GM12875 (cell line): Measurements from ENCODE around the gene CREBBP.

Experiments used
- H3K4me3 ChIP-seq: one replicate; pipeline ENCODE4 v1.5.1; 2011; ENCODE audit warnings: low read depth, low read length, control low read depth
- CTCF ChIP-seq: IDR thresholded peaks from 2 replicates; pipeline ENCODE4 v1.5.1; 2011; ENCODE audit warnings: low read depth, mild to moderate bottlenecking, control low read depth, inconsistent platforms, low read length, moderate library complexity, borderline replicate concordance; ENCODE audit not compliant: insufficient read depth

CREBBP gene

GRCh38 chr16:3874242-3874641, 6.3 kb downstream of the CREBBP start:
- H3K4me3 ChIP-seq = no peak overlapping the region
- no peak for TF ChIP-seq CTCF

DNA sequence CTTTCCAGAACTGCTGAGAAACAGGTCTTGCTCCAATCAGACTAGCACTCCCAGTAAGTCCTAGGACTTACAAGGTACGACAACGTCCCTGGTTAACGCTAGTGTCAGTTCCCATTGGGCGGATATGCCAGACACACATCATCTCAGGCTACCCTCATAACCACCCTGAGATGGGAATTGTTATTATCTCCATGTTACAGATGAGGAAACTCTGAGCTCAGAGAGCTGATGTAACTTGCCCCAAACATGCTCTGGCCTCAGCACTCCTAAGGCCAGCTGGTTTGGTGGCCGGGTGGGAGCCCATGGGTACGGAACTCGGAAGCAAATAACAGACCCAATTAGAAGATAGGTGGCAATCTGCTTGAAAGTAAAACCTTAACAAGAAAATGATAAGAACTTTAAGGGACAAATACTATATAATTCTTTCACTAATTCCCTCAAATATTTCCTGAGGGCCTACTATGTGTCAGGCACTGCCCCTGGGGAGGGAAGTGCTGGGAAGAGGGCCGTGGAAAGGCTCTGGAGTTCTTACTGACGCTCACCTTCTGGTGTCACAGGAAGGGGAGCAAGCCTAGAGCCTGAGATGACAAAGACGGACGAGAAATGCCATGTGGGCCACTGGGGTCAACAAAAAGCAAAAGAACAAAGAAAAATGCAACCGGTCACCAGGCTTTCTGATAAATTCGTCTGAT, 6.9 kb downstream of the CREBBP start:
- no peak overlapping the region for H3K4me3 ChIP-seq
- no peak for TF ChIP-seq CTCF

DNA sequence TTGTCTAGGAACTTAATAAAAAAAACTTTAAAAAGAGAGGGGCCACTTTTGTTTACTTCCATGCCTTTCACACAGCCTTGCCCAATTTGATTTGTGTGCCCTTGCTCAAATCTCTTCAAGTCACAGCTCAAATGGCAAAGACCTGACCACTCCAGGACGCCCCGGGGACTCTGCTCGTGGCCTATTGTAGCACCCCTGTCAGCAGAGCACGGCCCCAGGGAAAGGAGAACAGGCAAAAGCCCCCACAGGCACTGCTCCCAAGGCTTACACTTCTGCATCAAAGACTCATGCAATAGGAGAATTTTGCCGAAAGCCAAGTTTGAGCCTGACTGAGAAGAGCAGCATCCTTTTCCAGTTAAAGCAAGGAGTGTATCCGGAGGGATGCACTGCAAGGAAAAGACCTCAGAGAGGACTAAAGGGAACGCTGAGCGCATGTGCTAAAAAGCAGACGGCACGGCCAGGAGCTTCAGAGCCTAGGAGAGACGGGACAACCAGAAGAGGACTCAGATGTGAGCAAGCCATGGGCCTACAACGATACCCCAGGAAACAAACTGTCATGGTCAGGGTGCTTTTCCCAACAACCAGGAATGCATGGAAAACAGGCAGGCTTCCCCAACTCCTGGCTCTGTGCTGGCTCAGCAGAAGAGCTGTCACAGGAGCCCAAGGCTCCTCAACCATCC, 8.2 kb downstream of the CREBBP start:
- no peak overlapping the region for H3K4me3 ChIP-seq
- TF ChIP-seq CTCF = no peak

DNA sequence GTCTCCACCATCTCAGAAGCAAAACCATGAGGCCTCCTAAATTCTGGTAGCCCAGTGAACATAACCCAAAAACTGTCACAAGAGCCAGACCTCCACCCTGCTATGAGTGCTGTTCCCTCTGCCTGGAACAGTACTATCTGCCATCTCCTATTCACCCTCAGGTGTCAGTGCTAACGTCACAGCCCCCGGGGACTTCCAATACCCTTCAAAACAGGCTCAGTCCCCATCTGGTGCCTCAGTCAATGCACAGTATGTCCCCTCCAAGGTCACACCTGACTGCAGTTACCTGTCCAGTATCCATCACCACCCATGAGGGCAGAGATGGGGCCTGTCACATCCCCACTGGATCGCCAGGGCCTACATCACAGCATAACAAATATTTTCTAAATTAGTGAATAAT, 11.5 kb downstream of the CREBBP start:
- TF ChIP-seq CTCF = no peak

DNA sequence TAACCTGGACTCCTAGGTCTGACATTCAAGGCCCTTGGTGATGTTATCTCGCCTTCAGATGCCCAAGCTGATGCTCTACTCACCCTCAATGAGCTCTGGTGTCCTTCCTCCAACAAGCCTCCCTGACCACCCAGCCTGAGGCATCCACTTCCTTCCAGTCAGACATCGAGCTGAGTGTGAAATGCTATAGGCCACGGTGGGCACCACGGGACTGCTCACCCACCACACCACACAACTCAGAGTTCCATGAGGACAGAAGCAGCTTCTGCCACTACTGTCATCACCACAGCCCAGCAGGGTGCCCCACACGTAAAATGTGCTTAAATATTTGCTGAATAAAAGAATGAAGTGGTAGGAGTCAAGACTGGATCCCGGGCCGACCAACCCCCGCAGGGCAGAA, 12.0 kb downstream of the CREBBP start:
- no peak overlapping the region for H3K4me3 ChIP-seq
- no peak for TF ChIP-seq CTCF

More for the DNA sequence above, 11.5 kb downstream of the CREBBP start:
- H3K4me3 ChIP-seq = no peak overlapping the region

DNA sequence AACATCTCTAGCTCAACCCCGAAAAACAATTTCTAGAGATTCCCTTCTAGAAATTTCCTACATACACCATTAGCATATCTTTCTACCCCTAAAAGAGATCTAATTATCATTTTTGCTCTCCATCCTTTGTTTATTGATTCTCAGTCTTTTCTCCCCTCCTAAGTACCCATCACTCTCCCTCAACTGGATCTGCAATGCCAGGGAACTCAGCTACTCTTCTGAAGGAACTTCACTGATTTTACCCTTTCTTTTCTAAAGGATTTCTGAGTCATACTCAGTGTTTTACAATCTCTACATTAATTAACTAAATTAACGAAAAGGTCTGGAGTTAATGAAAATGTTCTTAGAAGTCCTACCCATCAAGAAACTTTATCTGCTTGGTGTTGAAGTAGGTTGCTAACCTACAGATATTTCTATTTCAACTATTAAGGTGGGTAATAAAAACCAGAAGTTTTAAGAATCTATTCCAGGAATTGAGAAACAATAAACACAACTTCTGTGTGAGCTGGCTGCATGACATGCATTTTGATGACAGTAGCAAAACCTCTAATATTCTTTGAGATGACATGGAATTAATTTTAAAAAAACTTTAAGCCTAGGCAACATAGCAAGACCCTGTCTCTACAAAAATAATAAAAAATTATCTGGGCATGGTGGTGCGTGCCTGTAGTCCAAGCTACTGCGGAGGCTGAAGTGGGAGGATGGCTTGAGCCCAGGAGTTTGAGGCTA, 13.6 kb downstream of the CREBBP start:
- no peak for TF ChIP-seq CTCF
- no peak overlapping the region for H3K4me3 ChIP-seq
